ENCODE measurements around the gene CTNNA3. TPM values are rescaled to one million over a fixed set of nuclear protein-coding genes. Genes with fewer than 3 reads are reported as not detected.

CTNNA3 gene
- total and polyA plus RNA-seq, 4 donors = 0.16 to 2.4 (median 1.4) TPM

DNA sequence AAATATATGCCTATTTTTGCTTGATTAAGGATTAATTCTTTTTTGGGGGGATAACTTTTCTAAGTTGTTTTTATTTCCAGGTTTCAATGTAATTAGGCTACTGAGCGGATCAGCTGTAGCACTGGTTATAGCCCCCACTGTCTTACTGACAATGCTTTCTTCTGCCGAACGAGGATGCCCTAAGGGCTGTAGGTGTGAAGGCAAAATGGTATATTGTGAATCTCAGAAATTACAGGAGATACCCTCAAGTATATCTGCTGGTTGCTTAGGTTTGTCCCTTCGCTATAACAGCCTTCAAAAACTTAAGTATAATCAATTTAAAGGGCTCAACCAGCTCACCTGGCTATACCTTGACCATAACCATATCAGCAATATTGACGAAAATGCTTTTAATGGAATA, 769.2 kb downstream of the CTNNA3 start:
- DNase-seq (ENCODE audit: low spot score) = no peak
- no peak overlapping the region for H3K9ac ChIP-seq (ENCODE audit: low read depth in 1 of 2, low read length in 2 of 2)
- WGBS = 70% methylated on average over 5 of the region's 5 CpGs
- peaks cover 0 to 6% (median under 1%) of the 10 kb centered on the region in 4 donors for H3K27me3 ChIP-seq (ENCODE audit: control insufficient read depth in 4 of 4, insufficient read depth in 4 of 4, low read length in 3 of 4)
- no peak overlapping the region for H3K27ac ChIP-seq (ENCODE audit: low read depth in 1 of 2, low read length in 2 of 2)
- H3K36me3 ChIP-seq (ENCODE audit: control insufficient read depth in 4 of 4, insufficient read depth in 3 of 4, low read depth in 1 of 4, low read length in 3 of 4) = no peaks in the 10 kb centered on the region
- H3K9me3 ChIP-seq (ENCODE audit: control insufficient read depth in 4 of 4, low read length in 3 of 4) = no peaks in the 10 kb centered on the region
- H3K4me1 ChIP-seq (ENCODE audit: control insufficient read depth in 4 of 4, insufficient read depth in 4 of 4, low read length in 3 of 4) = peaks cover 0 to 20% (median 15%) of the 10 kb centered on the region in 4 donors
- no peak for TF ChIP-seq FOXA1 (IDR thresholded peaks at IDR 0.05)
- TF ChIP-seq RAD21 (IDR thresholded peaks at IDR 0.05) = no peak
- TF ChIP-seq SP1 (IDR thresholded peaks at IDR 0.05) = no peak
- TF ChIP-seq JUND (IDR thresholded peaks at IDR 0.05) = no peak
- TF ChIP-seq NR2F2 (IDR thresholded peaks at IDR 0.05) = no peak
- TF ChIP-seq, protein P1, sequence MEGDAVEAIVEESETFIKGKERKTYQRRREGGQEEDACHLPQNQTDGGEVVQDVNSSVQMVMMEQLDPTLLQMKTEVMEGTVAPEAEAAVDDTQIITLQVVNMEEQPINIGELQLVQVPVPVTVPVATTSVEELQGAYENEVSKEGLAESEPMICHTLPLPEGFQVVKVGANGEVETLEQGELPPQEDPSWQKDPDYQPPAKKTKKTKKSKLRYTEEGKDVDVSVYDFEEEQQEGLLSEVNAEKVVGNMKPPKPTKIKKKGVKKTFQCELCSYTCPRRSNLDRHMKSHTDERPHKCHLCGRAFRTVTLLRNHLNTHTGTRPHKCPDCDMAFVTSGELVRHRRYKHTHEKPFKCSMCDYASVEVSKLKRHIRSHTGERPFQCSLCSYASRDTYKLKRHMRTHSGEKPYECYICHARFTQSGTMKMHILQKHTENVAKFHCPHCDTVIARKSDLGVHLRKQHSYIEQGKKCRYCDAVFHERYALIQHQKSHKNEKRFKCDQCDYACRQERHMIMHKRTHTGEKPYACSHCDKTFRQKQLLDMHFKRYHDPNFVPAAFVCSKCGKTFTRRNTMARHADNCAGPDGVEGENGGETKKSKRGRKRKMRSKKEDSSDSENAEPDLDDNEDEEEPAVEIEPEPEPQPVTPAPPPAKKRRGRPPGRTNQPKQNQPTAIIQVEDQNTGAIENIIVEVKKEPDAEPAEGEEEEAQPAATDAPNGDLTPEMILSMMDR (IDR thresholded peaks at IDR 0.05; ENCODE audit: low read depth, low read length, missing input control) = no peak
- TF ChIP-seq, protein P2, sequence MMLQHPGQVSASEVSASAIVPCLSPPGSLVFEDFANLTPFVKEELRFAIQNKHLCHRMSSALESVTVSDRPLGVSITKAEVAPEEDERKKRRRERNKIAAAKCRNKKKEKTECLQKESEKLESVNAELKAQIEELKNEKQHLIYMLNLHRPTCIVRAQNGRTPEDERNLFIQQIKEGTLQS (IDR thresholded peaks at IDR 0.05) = no peak
- TF ChIP-seq HNF4A (conservative IDR thresholded peaks at IDR 0.05) = no peak
- TF ChIP-seq FOXA2 (IDR thresholded peaks at IDR 0.05) = no peak
- TF ChIP-seq HNF4G (IDR thresholded peaks at IDR 0.05) = no peak
- TF ChIP-seq, protein P3, sequence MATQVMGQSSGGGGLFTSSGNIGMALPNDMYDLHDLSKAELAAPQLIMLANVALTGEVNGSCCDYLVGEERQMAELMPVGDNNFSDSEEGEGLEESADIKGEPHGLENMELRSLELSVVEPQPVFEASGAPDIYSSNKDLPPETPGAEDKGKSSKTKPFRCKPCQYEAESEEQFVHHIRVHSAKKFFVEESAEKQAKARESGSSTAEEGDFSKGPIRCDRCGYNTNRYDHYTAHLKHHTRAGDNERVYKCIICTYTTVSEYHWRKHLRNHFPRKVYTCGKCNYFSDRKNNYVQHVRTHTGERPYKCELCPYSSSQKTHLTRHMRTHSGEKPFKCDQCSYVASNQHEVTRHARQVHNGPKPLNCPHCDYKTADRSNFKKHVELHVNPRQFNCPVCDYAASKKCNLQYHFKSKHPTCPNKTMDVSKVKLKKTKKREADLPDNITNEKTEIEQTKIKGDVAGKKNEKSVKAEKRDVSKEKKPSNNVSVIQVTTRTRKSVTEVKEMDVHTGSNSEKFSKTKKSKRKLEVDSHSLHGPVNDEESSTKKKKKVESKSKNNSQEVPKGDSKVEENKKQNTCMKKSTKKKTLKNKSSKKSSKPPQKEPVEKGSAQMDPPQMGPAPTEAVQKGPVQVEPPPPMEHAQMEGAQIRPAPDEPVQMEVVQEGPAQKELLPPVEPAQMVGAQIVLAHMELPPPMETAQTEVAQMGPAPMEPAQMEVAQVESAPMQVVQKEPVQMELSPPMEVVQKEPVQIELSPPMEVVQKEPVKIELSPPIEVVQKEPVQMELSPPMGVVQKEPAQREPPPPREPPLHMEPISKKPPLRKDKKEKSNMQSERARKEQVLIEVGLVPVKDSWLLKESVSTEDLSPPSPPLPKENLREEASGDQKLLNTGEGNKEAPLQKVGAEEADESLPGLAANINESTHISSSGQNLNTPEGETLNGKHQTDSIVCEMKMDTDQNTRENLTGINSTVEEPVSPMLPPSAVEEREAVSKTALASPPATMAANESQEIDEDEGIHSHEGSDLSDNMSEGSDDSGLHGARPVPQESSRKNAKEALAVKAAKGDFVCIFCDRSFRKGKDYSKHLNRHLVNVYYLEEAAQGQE (IDR thresholded peaks at IDR 0.05) = no peak
- TF ChIP-seq, protein P4, sequence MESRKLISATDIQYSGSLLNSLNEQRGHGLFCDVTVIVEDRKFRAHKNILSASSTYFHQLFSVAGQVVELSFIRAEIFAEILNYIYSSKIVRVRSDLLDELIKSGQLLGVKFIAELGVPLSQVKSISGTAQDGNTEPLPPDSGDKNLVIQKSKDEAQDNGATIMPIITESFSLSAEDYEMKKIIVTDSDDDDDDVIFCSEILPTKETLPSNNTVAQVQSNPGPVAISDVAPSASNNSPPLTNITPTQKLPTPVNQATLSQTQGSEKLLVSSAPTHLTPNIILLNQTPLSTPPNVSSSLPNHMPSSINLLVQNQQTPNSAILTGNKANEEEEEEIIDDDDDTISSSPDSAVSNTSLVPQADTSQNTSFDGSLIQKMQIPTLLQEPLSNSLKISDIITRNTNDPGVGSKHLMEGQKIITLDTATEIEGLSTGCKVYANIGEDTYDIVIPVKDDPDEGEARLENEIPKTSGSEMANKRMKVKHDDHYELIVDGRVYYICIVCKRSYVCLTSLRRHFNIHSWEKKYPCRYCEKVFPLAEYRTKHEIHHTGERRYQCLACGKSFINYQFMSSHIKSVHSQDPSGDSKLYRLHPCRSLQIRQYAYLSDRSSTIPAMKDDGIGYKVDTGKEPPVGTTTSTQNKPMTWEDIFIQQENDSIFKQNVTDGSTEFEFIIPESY (IDR thresholded peaks at IDR 0.05) = no peak
- TF ChIP-seq GABPA (IDR thresholded peaks at IDR 0.05 in 1 of 2, conservative IDR thresholded peaks at IDR 0.05 in 1 of 2) = no peak
- no peak for TF ChIP-seq RXRA (IDR thresholded peaks at IDR 0.05)
- no peak for TF ChIP-seq TAF1 (conservative IDR thresholded peaks at IDR 0.05)
- TF ChIP-seq, protein P5, sequence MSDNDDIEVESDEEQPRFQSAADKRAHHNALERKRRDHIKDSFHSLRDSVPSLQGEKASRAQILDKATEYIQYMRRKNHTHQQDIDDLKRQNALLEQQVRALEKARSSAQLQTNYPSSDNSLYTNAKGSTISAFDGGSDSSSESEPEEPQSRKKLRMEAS (IDR thresholded peaks at IDR 0.05) = no peak
- TF ChIP-seq EGR1 (IDR thresholded peaks at IDR 0.05; ENCODE audit: low read depth in 2 of 2) = no peak
- H3K4me3 ChIP-seq (ENCODE audit: low read depth in 1 of 3, low read length in 3 of 3) = no peak overlapping the region
